HG02610 (cell line): ENCODE data around the gene MAP7.
"Not testable (repeated sequence)": the region's sequence is repeated elsewhere in the genome, so short reads cannot be mapped to it uniquely, and the experiment has no call there.

Source experiments
- ATAC-seq: cut with Tn5 transposase; IDR thresholded peaks from one replicate; pipeline ENCODE4 v1.9.1; 2021; ENCODE audit warnings: mild to moderate bottlenecking, moderate library complexity; ENCODE audit not compliant: unreplicated experiment

The MAP7 gene

GRCh38 chr6:136401749-136402148, 148.5 kb downstream of the MAP7 start:
- ATAC-seq = no peak

DNA sequence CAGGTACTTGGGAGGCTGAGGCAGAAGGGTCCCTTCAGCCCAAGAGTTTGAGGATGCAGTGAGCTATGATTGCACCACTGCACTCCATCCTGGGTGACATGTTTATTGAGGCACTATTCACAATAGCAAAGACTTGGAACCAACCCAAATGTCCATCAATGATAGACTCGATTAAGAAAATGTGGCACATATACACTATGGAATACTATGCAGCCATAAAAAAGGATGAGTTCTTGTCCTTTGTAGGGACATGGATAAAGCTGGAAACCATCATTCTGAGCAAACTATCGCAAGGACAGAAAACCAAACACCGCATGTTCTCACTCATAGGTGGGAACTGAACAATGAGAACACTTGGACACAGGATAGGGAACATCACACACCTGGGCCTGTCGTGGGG, 149.0 kb downstream of the MAP7 start:
- ATAC-seq = not testable (repeated sequence)

DNA sequence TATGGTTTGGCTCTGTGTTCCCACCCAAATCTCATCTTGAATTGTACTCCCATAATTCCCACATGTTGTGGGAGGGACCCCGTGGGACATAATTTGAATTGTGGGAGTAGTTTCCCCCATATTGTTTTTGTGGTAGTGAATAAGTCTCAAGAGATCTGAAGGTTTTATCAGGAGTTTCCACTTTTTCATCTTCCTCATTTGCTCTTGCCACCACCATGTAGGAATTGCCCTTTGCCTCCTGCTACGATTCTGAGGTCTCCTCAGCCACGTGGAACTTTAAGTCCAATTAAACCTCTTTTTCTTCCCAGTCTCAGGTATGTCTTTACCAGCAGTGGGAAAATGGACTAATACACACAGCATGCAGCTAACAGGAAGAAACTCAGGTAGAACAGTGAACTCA, 151.8 kb downstream of the MAP7 start:
- no peak for ATAC-seq

DNA sequence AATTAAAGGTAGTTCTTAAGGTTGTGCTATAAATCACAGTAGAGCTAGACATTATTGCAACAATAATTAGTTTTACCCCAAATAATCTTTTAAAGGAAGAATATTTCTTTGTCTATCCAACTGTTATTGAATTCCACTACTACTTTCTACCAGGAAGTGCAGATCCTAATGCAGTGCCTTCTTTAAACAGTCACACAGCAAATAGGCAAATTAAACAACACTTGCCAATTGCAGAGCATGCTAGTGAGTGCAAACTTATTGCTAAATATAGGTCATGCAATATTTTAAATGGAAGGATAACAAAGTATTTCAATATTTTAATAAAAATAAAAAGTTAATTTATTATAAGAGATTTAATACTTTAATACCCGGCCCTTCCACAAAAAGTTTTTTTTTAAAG, 153.3 kb downstream of the MAP7 start:
- no peak for ATAC-seq

DNA sequence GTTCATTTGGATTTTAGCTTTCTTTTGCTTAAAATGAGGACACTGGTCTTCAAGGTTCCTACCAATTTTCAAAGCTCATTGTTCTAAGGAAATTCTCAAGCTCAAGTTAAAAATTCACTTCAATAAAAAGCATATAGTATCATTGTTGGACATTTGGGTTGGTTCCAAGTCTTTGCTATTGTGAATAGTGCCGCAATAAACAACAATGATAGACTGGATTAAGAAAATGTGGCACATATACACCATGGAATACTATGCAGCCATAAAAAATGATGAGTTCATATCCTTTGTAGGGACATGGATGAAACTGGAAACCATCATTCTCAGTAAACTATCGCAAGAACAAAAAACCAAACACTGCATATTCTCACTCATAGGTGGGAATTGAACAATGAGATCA, 159.3 kb downstream of the MAP7 start:
- not testable (repeated sequence) for ATAC-seq

GRCh38 chr6:136387316-136387715, 162.9 kb downstream of the MAP7 start:
- no peak for ATAC-seq

DNA sequence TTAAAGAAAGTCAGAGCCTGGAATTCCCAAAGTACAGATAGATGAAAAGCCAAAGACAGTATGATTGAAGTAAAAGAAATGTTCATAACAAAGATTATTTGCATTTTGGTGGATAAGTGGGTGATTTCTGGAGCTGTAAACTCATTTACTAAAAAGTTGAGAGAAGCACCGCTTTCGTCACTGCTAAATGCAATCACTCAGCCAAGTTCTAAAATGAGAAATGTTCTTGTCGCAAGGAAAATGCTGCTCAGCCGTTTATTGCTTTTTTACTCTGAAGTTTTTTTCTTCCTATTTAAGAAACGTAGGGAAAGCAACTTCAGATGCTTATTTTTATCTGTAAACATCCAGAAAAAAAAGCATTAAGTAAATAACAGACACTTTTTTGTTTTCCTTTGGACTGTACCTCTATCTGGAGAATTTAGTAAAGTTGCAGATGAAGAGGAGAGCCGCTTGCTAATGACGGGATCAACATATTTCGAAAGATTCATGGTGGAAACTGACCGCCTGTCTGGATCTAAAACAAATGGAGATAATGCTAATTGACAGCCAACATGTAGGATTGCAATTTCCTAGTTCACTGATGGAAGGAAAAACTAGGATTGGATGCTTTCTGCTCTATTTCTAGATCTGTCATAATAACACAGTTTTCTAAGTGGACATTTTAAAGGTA, 166.8 kb downstream of the MAP7 start:
- ATAC-seq = no peak

DNA sequence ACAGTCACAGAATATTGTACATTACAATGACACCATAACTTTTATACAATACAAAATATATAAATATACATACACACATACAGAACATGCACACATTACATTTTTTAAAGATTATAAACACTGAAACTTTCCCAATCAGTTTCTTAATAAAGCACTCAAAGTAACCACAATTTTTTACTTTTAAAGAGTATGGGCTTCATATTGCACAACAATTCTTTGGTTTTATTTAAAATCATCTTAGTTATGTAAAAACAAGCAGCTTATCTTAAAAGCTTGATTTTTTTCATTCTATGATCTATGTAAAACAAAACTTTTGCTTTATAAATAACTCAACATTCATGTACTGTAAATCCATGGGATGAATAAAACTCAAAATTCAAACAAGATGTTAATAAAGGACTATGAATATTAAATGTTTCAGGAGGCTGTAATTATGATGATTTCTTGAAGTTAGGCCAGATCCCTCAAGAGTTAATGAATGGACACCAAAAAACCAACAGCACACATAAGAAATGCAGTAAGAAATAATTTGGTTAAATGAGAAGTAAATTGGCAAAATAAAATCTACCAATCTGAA, 167.5 kb downstream of the MAP7 start:
- no peak for ATAC-seq

DNA sequence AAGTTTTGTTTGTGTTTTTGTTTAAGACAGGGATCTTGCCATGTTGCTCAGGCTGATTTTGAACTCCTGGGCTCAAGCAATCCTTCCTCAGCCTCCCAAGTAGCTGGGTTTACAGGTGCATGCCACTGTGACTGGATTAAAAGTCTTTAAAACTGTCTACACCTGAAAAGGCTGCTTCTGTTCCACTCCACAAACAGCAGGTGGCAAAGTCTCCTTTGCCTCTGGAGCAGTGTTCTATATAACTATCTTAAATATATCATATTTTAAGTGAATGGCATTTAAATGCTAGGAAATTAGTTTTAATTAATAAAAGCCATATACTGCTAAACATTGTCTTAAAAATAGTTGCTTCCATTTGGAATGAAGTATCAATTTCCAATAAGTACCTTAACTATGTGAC, 171.3 kb downstream of the MAP7 start:
- ATAC-seq = no peak

DNA sequence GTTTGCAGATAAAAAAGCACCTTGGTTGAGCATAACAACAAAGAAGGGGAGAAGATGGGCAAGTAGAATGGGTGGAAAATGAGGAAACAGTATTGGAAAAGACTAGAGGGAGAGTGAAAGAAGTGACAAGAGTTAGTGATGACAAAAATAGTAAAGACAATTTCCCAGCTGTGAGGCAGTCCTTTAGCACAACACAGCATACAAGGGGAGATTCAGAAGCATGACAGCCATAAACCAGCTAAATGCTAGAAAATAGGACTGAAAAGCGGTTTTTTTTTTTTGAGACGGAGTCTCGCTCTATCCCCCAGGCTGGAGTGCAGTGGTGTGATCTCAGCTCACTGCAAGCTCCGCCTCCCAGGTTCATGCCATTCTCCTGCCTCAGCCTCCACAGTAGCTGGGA, 174.4 kb downstream of the MAP7 start:
- ATAC-seq = not testable (repeated sequence)

- ATAC-seq = no peak
These were observed 178.3 kb downstream of the MAP7 start for GRCh38 chr6:136371959-136372358.

DNA sequence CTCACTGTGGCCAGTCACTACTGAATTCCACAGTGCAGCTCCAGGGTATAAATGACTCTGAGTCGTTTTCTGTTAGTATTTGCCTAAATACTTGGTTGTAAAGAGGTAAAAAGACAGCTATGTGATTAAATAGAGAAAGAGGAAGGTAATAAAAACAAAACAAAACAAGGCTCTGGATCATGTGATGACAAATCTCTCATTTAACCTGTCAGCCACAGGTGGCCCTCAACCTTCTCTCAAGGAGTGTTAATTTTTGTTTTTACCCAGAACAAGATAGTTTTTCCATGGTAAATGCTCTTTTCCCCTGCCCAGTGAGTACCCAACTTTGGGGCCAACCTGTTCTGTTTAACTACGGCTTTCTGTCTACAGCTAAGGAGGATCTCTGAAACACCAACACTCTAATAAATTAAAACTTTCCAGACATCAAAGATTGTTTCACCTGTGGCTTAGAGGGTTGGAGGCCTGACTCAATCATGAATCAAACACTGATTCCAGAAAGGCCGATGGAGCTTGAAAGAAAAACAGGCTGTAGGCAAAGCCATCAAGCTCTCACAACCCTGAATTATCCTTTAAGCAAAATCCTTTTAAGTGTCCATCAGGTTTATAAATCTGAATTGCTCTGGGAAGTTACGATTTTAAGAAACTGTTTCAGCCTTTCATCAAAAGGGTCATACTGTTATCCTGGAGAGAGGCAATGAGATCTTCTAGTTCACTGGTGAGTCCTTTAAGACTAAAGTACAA, 179.1 kb downstream of the MAP7 start:
- no peak for ATAC-seq

GRCh38 chr6:136365776-136366354, 184.4 kb downstream of the MAP7 start:
- no peak for ATAC-seq

DNA sequence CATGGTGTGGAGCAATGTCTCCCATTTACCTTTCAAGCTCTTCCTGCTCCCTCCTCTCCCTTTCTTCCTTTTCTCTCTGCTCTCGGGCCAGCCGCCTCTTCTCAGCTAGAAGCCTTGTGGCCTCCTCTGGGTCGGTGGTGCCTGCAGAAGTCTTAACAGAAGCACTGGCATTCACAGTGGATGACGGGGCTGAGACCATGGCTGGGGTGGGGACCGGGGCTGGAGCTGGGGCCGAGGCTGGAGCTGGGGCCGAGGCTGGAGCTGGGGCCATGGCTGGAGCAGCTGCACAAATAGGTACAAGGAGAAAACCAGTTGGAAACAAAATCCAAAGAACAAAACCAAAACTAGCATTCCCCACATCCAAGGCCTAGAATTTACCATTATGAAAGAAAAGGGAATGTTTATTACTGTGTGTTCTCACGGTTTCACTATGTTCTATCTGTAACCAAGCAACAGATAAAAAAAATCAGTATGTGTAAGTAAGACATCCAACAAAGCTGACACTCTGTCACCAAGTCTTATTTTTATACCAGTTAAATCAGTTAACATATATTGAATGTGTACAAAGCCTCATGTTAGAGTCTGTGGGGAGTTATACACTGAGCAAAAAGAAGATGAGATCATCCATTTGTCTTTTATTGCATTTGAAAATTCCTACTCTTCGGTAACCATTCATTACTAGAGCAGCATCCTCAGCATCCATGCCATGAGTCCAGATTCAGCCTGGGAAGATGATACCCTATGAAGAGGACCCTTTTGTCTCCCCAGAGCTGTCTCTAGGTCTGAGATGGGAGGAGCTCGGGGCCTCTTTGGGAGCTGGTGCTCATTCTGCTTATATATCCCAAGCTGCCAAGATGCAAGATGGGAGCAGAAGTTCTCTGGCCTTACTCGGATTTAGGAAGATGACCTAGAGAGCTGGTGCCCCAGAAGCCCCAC, 187.5 kb downstream of the MAP7 start:
- no peak for ATAC-seq

DNA sequence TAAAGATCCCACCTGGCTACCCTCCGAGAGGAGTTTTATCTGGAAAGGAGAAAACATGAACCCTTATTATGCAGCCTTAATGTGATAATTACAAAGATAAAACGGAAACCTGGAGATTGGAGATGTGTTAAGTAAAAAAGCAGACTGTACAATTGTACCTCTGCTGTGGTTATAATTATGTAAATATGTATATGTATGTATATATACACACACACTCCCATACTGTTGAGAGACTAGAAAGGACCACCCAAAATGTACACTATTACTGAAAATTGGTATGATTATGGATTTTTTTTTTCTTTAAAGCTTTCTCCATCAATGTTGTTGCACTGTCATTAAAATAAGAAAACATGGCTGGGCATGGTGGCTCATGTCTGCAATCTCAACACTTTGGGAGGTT, 188.4 kb downstream of the MAP7 start:
- no peak for ATAC-seq

GRCh38 chr6:136360783-136361182, 189.4 kb downstream of the MAP7 start:
- ATAC-seq = no peak

DNA sequence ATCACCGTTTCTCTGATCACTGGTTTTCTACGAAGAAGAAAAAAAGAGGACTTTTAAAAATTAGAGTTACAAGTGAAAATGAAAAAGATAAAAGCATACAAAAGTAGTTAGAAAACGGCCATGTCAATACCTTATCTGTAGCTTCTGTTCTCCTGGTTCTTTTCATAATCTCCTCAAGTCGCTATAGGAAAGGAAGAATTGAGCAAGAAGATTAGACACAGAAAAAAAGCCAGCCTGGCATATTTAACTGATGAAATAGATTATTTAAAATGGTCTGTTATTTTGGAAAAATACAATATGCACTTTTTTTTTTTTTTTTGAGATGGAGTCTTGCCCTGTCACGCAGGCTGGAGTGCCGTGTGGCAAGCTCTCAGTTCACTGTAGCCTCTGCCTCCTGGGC, 190.4 kb downstream of the MAP7 start:
- ATAC-seq = no peak

DNA sequence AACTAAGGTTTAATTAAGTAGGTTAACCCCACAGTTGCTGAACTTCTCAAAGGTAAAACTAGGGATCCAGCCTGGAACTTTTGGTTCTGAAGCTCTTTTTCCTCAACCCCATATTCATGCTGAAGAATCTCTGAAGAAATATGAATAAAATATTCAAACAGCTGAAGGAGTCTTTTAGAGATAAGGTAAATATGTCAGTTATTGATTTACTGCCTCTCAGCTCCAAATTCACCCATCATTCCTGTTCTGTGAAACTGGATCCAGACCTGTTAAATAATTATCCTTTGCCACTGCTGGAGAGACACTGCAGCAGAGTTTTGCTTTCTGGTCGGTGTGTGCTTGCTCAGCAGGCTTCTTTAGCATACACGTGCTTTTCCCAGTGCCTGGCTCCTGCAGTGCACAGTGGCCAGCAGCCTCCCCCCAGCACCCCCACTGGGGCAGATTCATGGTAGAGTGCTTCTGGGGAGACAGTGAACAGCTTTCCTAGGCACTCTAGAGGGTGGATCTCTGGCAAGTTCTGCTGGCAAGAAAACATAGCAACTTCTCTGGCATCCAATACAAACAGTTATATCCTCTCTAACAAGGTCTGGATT, 198.6 kb downstream of the MAP7 start:
- no peak for ATAC-seq

DNA sequence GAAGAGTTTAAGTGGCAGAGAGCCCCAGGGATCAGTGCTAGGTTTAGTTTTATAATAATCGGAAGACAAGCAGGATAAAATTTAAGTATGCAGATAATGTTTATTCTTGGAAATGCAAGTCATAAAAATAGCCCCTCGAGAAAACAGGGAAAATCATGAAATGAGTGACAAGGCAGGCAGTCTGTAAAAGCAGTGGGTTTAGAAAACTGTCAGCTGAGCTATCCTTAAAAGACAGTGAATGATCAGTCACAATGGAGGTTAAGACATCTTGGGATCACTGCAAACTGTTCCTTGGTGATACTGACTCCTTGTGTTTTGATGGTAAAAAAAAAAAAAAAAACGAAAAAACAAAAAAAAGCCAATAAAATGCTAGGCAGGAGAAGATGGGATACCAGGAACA, 199.3 kb downstream of the MAP7 start:
- no peak for ATAC-seq

DNA sequence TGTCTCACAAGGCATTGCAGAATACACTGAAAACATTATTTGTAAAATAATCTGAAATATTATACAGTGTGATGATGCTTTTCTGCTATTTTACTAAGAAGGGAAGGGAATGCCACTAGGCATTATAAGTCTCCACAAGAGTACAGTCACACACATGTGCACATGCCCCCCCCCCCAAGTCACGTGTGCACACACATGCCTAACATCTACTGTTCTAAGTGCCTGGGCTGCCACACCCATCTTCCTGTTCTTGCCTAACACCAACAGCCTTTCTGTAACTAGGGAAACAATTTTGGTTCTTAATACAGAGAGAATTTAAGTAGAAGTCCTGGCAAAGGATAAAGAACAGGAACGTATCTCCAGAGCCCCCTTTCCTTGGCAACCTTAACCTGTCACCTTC, 202.4 kb downstream of the MAP7 start:
- no peak for ATAC-seq

- no peak for ATAC-seq
These were observed 205.1 kb downstream of the MAP7 start for GRCh38 chr6:136345145-136345544.
